Erythroblast (primary cell): ENCODE results near the gene MED8.
"Not testable (repeated sequence)": the region's sequence is repeated elsewhere in the genome, so short reads cannot be mapped to it uniquely, and the experiment has no call there.

Experiments
- DNase-seq, 2 experiments: peaks; one replicate each; lab custom pipeline; 2025; lab: John Stamatoyannopoulos, UW
- GATA1 ChIP-seq: IDR thresholded peaks from 2 replicates; pipeline ENCODE4 v1.6.1; 2011; ENCODE audit warnings: low read depth, mild to moderate bottlenecking, control low read depth, low read length, moderate library complexity
- POLR2A ChIP-seq: IDR thresholded peaks from 2 replicates; pipeline ENCODE4 v1.6.1; 2011; ENCODE audit warnings: mild to moderate bottlenecking, low read length

MED8 gene

GRCh38 chr1:43414634-43415223 is 25.1 kb upstream of the MED8 start:
- no peak for TF ChIP-seq POLR2A
- no peak for TF ChIP-seq GATA1
- peak; percentile 82 to 88 for DNase-seq

- not testable (repeated sequence) for DNase-seq
Measured at GRCh38 chr1:43413426-43413825, 23.8 kb upstream of the MED8 start.

GRCh38 chr1:43410571-43410970 is 21.0 kb upstream of the MED8 start:
- no peak for DNase-seq
- TF ChIP-seq GATA1 = no peak
- TF ChIP-seq POLR2A = no peak

- TF ChIP-seq GATA1 (no peak), POLR2A (no peak)
- no peak for DNase-seq
Measured at GRCh38 chr1:43405876-43406234, 16.3 kb upstream of the MED8 start.

GRCh38 chr1:43405219-43405875 is 15.7 kb upstream of the MED8 start:
- TF ChIP-seq POLR2A (no peak), GATA1 (peak; percentile 47)
- peak; percentile 89 to 98 for DNase-seq

GRCh38 chr1:43404353-43404752 is 14.8 kb upstream of the MED8 start:
- TF ChIP-seq GATA1 (no peak), POLR2A (no peak)
- DNase-seq = peak in 1 of 2 experiments; percentile 15

GRCh38 chr1:43402089-43402865 is 12.7 kb upstream of the MED8 start:
- TF ChIP-seq GATA1 (no peak), POLR2A (no peak)
- DNase-seq = peak; percentile 52 to 72

GRCh38 chr1:43400441-43400840 is 10.8 kb upstream of the MED8 start:
- not testable (repeated sequence) for DNase-seq

GRCh38 chr1:43398227-43398626 is 8.6 kb upstream of the MED8 start:
- DNase-seq = peak; percentile 40 to 72
- TF ChIP-seq POLR2A = no peak
- no peak for TF ChIP-seq GATA1

- TF ChIP-seq POLR2A (no peak), GATA1 (no peak)
- no peak for DNase-seq
Measured at GRCh38 chr1:43396059-43396458, 6.5 kb upstream of the MED8 start.

GRCh38 chr1:43395523-43395922 is 5.9 kb upstream of the MED8 start:
- no peak for DNase-seq
- no peak for TF ChIP-seq GATA1
- no peak for TF ChIP-seq POLR2A

- DNase-seq = no peak
- TF ChIP-seq GATA1 = no peak
- no peak for TF ChIP-seq POLR2A
Measured at GRCh38 chr1:43392702-43393101, 3.1 kb upstream of the MED8 start.

GRCh38 chr1:43388613-43389012 is 987 bp downstream of the MED8 start:
- DNase-seq = peak; percentile 43 to 63
- no peak for TF ChIP-seq GATA1
- TF ChIP-seq POLR2A = no peak

GRCh38 chr1:43387976-43388599 is 1.5 kb downstream of the MED8 start:
- DNase-seq = peak; percentile 61 to 70
- TF ChIP-seq GATA1 (no peak), POLR2A (no peak)

- TF ChIP-seq POLR2A (no peak), GATA1 (no peak)
- no peak for DNase-seq
Measured at GRCh38 chr1:43386676-43387075, 2.9 kb downstream of the MED8 start.

GRCh38 chr1:43383449-43383848 is 6.2 kb downstream of the MED8 start:
- peak in 1 of 2 experiments; percentile 23 for DNase-seq
- TF ChIP-seq GATA1 = no peak
- no peak for TF ChIP-seq POLR2A
